Measurements from ENCODE around the gene DMC1. TPM values are rescaled to one million over a fixed set of nuclear protein-coding genes. Genes with fewer than 3 reads are reported as not detected.

Gene DMC1
- total RNA-seq, 2 donors from 2014 or later, result 1.4 to 2.4 TPM

- DNase-seq (ENCODE audit: low spot score), result peak; percentile 98
- intact Hi-C loops (cut with DNase I), result no loop called here
These were observed 63.6 kb downstream of the DMC1 start, which contains the start of gene DDX17 for GRCh38 chr22:38506118-38506962. Gene DDX17 (minus strand): TSS chr22:38506311.

- intact Hi-C loops (cut with DNase I), result no loop called here
- peak; percentile 93 for DNase-seq (ENCODE audit: low spot score)
These were observed 64.4 kb downstream of the DMC1 start for GRCh38 chr22:38505541-38506117.

- DNase-seq (ENCODE audit: low spot score), result peak; percentile 85
- intact Hi-C loops (cut with DNase I), result no loop called here
These were observed 65.0 kb downstream of the DMC1 start for GRCh38 chr22:38504731-38505540.

- DNase-seq (ENCODE audit: low spot score), result no peak
- intact Hi-C loops (cut with DNase I), result no loop called here
These were observed 67.0 kb downstream of the DMC1 start for GRCh38 chr22:38503021-38503420.

GRCh38 chr22:38501797-38502672 lies 67.9 kb downstream of the DMC1 start:
- intact Hi-C loops (cut with DNase I), result no loop called here
- DNase-seq (ENCODE audit: low spot score), result no peak

DNA sequence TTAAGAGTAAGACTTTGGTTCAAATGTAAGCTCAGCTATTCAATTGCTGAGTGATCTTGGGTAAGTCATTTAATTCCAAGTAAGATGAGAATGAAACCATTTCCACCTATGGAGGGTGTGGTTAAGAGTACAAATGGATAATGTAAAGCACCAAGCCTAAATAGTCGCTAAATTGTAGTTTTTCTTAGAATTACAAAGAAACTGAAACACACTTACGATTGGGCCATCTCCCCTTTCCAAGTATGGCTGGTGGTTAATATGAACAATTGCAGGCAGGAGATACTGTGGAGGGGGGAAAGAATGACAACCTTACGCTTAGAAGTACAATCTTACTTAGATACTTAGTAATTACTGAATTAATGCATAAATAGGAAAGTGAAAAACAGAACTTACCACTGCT lies 72.1 kb downstream of the DMC1 start:
- DNase-seq (ENCODE audit: low spot score), result no peak
- intact Hi-C loops (cut with DNase I), result no loop called here

- no peak for DNase-seq (ENCODE audit: low spot score)
- intact Hi-C loops (cut with DNase I), result no loop called here
These were observed 75.0 kb downstream of the DMC1 start for GRCh38 chr22:38494939-38495338.

- intact Hi-C loops (cut with DNase I), result no loop called here
- no peak for DNase-seq (ENCODE audit: low spot score)
These were observed 75.5 kb downstream of the DMC1 start for GRCh38 chr22:38494498-38494897.

DNA sequence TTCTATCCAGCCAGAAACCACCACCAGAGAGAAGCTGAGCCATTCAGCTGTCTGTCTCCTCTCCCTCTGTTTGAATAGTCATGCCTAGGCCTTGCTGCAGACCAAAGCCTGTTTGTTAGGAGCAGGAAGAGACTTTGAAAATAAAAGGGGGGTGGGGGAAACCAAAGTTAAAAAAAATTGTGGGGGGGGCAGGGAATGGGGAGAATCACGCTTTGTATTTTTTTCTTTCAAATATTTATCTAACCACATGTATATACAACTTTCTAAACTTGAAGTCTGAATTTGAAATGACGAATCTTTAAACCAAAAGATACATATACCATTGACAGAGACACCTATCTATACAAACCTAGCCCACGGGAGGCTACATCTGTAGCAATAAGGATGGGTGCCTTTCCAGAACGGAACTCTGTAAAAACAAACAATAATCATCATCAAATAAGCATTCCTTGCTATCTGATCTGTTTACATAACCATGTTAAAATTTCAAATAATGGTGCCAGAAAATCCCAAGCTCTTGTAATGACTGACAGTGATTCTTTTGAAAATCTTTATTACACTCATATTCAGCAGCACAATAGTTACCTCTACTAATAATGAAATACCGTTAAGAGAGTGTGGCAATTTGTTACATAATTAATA lies 78.2 kb downstream of the DMC1 start:
- no peak for DNase-seq (ENCODE audit: low spot score)
- intact Hi-C loops (cut with DNase I), result no loop called here

DNA sequence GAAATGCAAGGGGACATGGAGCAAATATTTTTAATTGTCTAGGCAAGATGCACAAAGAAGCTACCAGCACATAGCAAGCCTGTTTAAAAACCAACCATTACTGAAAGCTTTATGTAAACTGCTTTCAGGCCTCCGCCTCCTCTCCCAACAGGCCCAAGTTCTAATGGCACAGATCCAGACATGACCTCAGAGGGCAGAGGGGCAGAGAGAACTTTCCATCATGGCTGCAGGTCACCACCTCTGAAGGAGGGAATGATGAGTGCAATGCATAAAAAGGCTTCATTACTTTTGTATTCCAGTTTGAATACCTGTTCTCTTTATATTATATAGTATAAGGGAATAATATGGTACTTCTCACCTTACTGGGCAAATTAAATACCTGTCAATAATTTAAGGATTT lies 79.1 kb downstream of the DMC1 start:
- intact Hi-C loops (cut with DNase I), result no loop called here
- no peak for DNase-seq (ENCODE audit: low spot score)

- DNase-seq (ENCODE audit: low spot score), result no peak
- intact Hi-C loops (cut with DNase I), result no loop called here
These were observed 79.5 kb downstream of the DMC1 start for GRCh38 chr22:38490475-38490874.

DNA sequence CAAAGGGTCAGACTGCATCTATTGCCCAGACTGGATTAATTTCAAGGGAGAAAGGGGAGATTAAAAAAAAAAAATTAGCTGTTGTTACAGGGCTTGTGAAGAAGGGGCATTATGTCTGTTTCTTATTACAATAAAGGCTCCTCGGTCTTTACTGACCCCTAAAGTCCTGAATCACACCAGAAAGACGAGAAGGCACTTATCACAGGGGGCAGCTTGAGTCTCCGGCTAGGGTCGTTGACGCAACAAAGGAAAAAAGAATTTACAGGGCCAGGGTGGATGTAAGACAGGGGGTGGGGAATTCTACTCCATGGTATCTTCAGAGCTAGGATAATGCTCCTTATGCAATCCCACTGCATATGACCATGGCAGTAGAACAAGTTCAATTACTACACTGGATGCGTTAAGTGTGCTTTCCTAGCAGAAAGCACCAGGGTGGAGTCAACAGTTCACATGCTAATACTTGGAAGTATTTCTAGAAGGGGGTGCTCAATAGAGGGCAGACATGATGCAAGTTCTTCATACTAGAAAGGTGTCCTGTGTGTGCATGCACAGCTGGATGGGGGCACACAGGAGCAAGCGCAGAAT lies 80.3 kb downstream of the DMC1 start:
- intact Hi-C loops (cut with DNase I), result no loop called here
- no peak for DNase-seq (ENCODE audit: low spot score)

DNA sequence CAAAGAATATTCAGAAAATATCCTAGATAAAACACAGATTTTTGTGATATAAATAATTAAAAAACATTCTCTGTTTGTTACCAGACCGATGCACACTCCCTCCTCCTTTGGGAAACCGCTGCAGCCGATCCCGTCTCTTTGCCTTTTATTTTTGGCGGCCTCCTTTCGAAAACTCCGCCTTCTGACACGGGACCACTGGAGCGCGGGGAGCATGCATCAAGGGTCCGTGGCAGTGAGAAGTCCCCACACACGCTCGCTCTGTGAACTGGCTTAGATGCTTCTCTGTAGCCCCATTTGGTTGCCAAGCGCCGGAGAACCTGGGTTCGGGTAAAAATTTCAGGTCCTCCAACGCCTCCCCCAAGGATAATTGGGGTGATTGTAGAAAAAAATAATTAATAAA lies 80.8 kb downstream of the DMC1 start:
- intact Hi-C loops (cut with DNase I), result no loop called here
- no peak for DNase-seq (ENCODE audit: low spot score)

- DNase-seq (ENCODE audit: low spot score), result no peak
- intact Hi-C loops (cut with DNase I), result loop anchor here in 1 of 2 donors (2.0 kb wide), 1 partner anchor 73 kb away; no protein-coding TSS in a partner anchor
These were observed 82.0 kb downstream of the DMC1 start for GRCh38 chr22:38487946-38488345.

DNA sequence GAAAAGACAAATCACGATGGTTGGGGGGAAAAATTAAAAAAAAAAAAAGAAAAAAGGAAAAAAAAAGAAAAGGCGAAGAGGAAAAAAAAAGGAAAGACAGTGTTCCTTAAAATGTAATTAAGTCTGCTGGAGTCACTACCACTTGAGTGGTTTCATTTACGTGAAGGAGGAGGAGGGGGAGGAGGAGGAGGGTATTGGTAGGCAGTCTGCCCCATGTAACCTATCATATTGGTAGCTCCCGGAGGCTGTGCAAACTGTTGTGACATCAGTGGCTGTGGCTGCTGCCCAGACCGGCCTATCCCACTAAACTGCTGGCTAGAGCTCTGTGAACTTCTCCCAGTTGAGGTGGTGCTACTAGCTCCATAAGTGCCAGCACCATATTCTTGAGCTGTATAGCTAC lies 84.2 kb downstream of the DMC1 start:
- intact Hi-C loops (cut with DNase I), result loop anchor here in 1 of 2 donors (2.0 kb wide), 1 partner anchor 75 kb away; no protein-coding TSS in a partner anchor
- DNase-seq (ENCODE audit: low spot score), result no peak

GRCh38 chr22:38484244-38484643 lies 85.7 kb downstream of the DMC1 start:
- DNase-seq (ENCODE audit: low spot score), result no peak
- intact Hi-C loops (cut with DNase I), result no loop called here

DNA sequence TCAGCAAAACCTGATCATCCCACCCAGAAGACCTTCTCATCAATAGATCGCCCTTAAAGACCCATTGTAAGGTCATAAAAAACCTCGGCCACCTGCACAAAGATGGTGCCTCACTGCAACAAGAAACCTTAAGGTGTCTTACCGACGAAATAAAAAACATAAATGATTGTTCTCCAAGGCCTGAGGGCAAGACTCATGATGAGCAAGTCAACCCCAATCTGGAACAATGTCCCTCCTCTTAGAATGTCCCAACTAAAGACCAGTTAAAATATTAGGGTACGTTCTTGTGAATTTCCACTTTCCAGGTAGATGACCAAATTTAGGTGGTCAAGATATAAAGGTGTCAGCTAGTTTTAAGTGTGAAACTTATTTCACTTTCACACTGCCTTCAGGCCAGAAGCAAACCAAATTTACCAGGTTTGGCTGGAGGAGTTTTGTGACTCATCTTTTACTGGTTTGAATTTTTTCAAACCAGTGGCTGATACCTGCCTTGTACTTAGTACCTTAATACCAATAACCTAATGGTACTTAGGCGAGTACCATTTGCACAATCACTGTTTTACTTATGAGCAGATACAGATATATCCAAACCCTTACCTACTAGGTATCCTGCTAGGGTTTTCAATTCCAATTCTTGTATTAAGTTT lies 87.2 kb downstream of the DMC1 start:
- DNase-seq (ENCODE audit: low spot score), result no peak
- intact Hi-C loops (cut with DNase I), result no loop called here

GRCh38 chr22:38481871-38482332 lies 88.1 kb downstream of the DMC1 start:
- no peak for DNase-seq (ENCODE audit: low spot score)
- intact Hi-C loops (cut with DNase I), result no loop called here

Data from posterior vena cava (tissue), 2 donors.